Tibial nerve (tissue), 4 donors: ENCODE measurements around the gene PDLIM3.

Source experiments
- CTCF ChIP-seq, 5 experiments: fragments of 200-600 bp in 3 of 5; fragments of 450-650 bp in 2 of 5; sonication (generic) in 3 of 5; IDR thresholded peaks; one replicate each; pipeline ENCODE4 v1.5.1; 2016 to 2019; ENCODE audit warnings: antibody characterized with exemption in 5 of 5, mild to moderate bottlenecking in 3 of 5, moderate library complexity in 2 of 5
- EP300 ChIP-seq, 2 donors: sonication (generic); formaldehyde crosslinking; IDR thresholded peaks; one replicate each; pipeline ENCODE4 v1.6.1; 2017; ENCODE audit warnings: antibody characterized with exemption in 2 of 2, mild to moderate bottlenecking in 1 of 2
- POLR2A ChIP-seq, 2 donors: fragments of 450-650 bp; IDR thresholded peaks; one replicate each; pipeline ENCODE4 v1.6.1; 2017; ENCODE audit warnings: antibody characterized with exemption in 2 of 2, mild to moderate bottlenecking in 2 of 2, moderate library complexity in 2 of 2

- TF ChIP-seq CTCF (IDR thresholded peaks at IDR 0.05) (no peak), EP300 (IDR thresholded peaks at IDR 0.05) (no peak), POLR2A (IDR thresholded peaks at IDR 0.05) (no peak)
Measured at GRCh38 chr4:185540487-185541120, 5.3 kb upstream of the PDLIM3 start.
